HG02588 (cell line): ENCODE measurements around the gene SNAPC1.
"Not testable (repeated sequence)": the region's sequence is repeated elsewhere in the genome, so short reads cannot be mapped to it uniquely, and the experiment has no call there.

Experiments
- ATAC-seq: cut with Tn5 transposase; IDR thresholded peaks from one replicate; pipeline ENCODE4 v1.9.1; 2021; ENCODE audit warnings: mild to moderate bottlenecking, moderate library complexity; ENCODE audit not compliant: unreplicated experiment

Gene SNAPC1, protein sequence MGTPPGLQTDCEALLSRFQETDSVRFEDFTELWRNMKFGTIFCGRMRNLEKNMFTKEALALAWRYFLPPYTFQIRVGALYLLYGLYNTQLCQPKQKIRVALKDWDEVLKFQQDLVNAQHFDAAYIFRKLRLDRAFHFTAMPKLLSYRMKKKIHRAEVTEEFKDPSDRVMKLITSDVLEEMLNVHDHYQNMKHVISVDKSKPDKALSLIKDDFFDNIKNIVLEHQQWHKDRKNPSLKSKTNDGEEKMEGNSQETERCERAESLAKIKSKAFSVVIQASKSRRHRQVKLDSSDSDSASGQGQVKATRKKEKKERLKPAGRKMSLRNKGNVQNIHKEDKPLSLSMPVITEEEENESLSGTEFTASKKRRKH

DNA sequence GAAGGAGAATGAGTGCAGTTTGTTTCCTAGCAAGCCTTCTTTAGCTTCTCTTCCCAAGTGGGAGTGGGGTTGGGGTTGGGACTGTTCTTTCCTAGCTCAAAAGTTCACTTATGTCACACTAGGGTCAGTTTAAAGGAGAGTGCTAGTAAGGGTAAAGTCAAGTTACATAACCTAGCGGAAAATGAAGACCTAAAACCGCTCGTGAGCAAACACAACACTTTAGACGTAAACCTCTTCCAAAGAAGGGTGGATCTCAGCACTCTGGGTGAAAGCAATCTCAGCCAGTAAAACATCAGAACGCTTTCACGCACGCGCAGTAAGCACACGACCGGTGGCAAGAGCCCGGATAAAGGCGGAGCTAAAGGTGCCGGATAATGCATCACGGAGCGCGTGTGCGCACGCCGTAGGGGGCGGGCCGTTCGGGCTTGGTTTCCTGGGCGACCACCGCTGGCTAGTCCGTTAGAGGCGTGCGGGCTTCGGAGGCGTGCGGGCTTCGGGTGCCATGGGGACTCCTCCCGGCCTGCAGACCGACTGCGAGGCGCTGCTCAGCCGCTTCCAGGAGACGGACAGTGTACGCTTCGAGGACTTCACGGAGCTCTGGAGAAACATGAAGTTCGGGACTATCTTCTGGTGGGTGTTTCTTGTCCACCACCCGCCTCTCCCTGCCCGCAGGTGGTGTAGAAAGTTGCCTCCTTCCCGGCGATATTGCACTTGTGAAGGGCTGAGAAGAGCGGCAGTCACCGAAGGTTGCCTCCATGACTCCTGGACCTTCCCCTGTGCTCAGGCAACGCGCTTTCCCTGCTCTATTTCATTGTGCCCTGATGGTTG is at the start of gene SNAPC1:
SNAPC1 (plus strand) TSS at position 462 of the 828 bp plus-strand sequence; CDS start at position 503, 41 bp downstream.
- ATAC-seq: peak; percentile 100

DNA sequence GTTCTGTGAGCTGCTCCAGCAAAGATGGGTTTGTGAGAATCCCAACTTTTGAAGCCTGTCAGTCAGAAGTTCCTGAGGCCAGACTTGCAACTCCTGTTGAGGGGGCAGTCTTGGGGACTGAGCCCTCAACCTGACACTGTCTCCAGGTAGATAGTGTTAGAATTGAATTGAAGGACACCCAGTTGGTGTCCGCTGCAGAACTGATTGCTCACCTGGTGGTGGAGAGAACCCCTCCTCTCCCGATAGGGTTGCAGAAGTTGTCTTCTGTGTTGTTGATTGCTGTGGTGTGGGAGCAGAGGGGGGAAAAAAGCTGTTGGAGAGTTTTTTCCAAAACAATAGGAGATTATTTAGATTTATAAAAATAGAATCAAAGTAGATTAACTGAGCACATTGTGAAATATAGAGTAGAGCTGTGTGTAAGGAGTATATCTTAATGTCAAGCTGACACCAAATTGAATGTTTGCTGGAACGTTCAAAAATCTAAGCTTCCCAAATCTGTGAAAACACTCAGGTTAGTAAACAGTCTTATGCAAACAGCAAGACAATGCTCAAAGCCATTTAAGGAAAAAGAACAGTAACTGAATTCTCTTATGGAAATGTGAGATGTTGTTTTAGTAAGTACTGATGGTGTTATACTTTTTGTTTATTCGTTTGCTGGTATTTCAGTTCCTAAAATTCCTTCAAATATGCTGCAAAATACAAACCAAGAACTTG is 48.3 kb upstream of the SNAPC1 start:
- ATAC-seq: no peak

DNA sequence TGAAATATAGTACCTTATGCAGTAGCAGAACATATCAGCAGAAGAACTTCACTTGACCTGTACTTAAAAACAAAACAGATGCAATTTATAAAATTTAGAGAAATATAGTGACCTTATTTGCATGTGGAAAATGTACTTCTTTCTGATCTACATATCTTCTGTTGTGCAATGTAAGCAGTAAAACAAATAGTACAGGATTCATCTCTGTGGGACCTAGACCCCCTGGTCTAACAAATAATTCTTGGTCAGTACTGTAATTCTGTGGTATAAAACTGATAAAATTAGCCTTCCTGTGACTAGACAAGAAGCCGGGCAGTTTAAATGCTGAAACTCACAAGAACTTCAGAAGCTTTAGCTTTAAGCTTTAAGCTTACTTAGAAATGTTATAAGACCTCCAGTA is 45.3 kb upstream of the SNAPC1 start:
- ATAC-seq: no peak

DNA sequence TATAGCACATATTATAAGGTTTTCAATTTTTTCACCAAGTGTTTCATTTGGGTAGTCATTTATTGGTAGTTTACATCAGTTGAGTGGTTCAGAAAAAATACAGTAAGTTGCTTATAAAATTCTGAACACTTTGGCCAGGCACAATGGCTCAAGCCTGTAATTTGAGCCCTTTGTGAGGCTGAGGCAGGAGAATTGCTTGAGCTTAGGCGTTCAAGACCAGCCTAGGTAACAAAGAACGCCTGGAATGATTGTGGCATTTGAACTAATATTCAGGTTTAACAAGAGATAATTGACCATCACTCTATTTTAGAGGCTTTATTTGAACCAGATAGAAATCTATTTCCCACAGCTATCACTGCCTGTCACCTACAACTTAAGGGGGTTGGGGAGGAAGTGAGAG is 44.2 kb upstream of the SNAPC1 start:
- ATAC-seq: no peak

DNA sequence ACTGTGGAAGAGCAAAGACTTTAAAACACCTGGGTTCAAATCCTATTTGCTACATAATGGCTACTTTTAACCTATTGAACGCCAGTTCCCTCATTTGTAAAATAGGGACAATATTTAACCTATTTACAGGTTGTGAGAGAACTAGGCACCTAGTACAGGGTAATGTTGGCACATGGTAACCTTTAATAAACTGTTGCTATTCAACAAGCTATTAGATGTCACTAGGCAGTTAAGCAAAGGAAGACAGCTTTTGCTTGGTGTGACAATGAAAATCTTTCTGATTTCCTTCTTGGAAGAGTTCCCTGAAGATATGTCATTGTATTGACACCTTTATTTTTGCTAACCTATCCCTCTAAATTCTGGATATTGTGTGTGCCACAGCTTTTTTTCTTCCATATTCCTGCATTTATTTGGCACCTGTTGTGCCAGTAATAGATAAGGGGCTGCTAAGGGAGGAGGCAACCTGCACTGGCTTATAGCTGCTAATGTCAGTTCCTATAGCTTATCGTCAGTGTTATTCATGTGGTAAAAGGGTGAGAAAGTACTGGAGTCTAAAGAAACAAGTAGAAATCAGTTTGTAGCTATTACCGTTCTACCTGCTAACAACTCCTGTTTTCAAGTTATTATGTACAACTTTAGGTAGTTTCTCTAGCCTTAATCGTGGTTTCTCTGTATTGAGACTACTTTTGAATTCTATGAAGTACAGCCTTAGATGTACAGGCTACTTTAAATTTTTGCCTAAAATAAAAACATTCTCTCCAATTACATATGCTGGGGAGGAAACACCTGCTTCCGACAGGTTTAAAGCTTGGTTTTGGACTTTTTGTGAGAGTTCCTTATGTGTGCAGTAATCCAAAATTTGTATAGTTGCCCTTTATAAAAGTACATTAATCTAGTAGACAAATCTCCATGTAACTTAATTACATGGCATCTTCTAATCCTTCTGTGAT is 42.6 kb upstream of the SNAPC1 start:
- ATAC-seq: no peak

DNA sequence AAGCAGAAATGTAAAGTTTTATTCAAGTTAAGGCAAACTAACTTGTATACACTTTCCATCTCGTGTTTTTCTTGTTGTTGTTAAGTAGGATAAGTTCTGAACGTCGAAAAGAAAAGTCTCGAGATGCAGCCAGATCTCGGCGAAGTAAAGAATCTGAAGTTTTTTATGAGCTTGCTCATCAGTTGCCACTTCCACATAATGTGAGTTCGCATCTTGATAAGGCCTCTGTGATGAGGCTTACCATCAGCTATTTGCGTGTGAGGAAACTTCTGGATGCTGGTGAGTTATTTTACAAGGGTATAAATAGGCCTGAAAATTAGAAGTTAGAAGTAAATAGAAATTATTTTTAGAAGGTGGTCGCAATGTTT is 41.9 kb upstream of the SNAPC1 start:
- no peak for ATAC-seq

DNA sequence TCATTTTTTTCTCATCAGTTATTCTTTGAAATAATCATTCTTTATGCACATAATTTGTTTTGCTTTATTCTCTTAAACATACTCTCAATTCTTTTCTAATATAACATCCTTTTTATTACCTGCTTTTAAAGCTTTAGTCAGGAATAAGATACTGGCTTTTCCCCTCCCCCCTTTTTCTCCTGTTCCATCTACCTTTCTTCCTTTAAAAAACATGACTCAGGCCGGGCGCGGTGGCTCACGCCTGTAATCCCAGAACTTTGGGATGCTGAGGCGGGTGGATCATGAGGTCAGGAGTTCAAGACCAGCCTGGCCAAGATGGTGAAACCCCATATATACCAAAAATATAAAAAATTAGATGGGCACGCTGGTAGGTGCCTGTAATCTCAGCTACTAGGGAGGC is 41.5 kb upstream of the SNAPC1 start:
- ATAC-seq: no peak

DNA sequence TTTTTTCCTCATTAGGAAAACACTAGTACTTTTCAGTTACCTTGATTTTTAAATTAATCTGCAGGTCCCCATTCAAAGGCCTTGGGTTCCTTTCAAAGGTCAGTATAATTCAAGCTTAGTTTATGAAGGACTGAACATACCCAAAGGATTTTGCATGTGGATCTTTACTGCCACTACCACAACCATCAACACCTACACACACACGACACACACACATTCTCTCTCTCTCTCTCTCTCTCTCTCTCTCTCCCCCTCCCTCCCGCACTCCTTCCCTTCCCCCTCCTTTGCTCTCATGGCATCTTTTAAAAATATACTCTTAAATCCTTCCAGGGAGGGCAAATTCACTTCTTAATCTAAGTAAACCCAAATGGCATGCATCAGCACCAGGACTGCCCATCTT is 38.1 kb upstream of the SNAPC1 start:
- ATAC-seq: no peak

DNA sequence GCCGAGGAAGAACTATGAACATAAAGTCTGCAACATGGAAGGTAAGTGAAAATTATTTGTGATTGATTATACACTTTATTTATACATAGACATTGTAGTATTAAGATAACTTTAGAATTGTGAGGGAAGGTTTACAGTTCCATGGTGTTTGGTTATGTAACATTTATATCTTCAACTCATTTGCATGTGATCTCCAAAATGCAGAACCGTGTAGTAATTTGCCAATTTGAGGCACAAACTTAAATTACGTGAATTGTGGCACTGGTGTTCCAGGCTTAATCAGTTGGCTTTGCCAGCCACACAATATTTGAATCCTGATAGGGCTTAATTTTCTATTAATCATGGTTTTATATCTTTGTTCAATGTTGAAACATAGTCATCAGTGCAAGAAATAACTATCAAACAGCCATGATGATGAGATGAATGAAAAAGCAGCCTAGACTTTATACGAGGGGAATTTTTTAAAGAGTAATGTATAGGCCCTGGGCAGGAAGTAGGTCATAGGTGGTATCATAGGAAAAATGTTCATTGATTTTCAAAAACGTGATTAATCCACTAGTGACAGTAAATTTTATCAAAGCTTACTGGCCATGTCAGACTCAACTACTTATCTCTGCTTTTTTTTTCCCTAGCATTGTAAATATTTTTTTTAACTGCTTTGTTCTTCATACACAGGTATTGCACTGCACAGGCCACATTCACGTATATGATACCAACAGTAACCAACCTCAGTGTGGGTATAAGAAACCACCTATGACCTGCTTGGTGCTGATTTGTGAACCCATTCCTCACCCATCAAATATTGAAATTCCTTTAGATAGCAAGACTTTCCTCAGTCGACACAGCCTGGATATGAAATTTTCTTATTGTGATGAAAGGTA is 35.2 kb upstream of the SNAPC1 start:
- ATAC-seq: no peak

DNA sequence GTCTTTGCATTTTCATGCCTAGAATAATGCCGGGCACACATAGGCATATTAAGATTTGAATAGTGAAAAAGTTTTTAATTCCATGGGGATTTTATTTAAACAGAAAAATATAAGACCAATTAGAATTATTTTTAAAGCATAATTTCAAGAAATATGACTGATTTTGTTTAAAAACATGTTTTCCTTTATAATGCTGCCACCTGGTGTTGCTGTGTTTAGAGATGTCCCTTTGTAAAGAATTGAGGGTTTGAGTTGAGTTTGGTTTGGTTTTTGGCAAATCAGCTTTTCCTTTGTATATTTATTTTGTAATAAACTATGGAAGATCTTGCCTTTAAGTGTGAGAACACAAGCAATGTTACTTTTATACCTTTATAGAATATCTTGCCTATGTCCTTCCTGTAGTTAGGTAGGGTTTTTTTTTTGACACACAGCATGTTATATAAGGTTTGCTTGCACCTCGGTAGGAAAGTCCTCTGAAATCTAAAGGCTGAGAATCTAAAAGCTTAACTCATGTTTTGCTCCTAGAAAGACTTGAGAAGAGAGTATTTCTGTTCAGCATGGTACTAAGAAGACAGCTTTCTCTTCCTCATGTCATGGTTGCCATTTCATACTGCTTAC is 31.4 kb upstream of the SNAPC1 start:
- ATAC-seq: no peak

DNA sequence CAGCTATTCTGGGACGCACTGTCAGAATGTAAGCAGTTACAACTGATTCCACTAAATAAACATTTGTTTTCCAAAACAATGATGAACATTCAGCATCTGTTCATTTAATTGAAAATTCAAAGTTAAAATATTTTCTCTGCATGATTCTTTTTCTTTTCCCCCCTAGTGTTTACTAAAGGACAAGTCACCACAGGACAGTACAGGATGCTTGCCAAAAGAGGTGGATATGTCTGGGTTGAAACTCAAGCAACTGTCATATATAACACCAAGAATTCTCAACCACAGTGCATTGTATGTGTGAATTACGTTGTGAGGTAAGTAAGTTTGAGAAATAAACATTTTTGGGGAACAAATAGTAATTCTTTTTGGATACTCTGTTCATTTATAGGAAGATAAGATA is 28.2 kb upstream of the SNAPC1 start:
- no peak for ATAC-seq

DNA sequence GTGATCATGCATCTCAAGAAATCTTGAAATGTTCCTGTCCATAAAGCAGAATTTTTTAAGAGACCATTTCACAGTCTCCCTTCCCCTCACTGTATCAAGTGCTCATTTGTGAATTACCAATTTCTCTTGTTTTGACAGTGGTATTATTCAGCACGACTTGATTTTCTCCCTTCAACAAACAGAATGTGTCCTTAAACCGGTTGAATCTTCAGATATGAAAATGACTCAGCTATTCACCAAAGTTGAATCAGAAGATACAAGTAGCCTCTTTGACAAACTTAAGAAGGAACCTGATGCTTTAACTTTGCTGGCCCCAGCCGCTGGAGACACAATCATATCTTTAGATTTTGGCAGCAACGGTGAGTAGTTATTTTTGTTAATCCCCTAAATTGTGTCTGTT is 25.5 kb upstream of the SNAPC1 start:
- no peak for ATAC-seq

DNA sequence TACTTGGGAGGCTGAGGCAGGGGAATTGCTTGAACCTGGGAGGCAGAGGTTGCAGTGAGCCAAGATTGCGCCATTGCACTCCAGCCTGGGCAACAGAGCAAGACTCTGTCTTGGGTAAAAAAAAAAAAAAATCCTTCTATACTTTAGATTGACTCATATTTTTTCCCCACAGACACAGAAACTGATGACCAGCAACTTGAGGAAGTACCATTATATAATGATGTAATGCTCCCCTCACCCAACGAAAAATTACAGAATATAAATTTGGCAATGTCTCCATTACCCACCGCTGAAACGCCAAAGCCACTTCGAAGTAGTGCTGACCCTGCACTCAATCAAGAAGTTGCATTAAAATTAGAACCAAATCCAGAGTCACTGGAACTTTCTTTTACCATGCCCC is 24.3 kb upstream of the SNAPC1 start:
- ATAC-seq: no peak

DNA sequence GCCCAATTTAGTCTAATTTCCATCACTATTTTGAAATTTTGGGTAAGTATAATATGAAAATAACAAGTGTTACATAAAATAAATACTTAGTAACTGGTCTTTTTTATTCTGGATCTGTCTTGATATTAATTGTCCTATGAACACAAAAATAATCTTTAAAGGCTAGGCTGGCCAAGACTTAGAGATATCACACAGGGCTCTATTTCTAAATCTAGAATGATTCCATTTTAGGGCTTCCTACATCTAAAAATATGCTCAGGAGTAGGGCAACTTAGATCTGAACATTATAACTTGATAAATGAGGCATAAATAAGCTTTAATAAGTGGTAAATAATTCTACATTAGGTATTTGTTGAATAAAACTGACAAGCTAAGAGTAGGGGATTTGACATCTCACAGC is 23.1 kb upstream of the SNAPC1 start:
- no peak for ATAC-seq

DNA sequence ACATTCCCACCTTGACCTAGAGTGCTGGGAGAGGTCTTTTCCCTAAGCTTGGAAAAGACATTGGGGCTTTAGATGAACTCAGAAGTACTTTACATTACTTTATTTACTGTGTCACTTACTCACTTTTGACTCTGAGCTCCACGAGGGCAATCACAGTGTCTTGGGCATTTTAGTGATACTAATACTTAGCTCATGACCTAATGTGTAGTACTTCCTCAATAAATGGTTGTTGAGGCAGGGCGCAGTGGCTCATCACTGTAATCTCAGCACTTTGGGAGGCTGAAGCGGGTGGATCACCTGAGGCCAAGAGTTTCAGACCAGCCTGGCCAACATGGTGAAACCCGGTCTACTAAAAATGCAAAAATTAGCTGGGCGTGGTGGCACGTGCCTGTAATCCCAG is 19.8 kb upstream of the SNAPC1 start:
- ATAC-seq: no peak

DNA sequence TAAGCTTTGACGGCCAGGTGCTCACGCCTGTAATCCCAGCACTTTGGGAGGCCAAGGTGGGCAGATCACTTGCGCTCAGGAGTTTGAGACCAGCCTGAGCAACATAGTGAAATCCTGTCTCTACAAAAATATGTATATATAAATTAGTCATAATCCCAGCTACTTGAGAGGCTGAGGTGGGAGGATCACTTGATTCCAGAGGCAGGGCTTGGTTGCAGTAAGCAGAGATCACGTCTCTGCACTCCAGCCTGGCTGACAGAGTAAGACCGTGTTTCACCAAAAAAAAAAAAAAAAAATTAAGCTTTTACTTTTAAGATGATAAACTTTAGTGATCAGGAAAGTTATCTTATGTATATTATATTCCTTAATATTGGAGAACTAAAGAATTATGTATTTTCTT is 18.0 kb upstream of the SNAPC1 start:
- ATAC-seq: no peak

DNA sequence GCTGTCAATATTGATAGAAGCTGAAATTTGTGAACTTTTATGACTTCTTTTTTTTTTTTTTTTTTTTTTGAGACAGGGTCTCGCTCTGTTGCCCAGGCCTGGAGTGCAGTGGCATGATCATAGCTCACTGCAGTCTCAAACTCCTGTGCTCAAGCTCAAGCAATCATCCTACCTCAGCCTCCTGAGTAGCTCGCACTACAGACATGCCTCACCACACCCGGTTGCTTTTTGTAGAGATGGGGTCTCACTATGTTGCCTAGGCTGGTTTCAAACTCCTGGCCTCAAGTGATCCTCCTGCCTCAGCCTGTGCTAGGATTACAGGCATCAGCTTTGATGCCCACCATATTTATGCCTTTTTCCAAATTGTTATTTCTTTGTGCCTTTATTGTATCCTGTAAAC is 15.9 kb upstream of the SNAPC1 start:
- not testable (repeated sequence) for ATAC-seq

DNA sequence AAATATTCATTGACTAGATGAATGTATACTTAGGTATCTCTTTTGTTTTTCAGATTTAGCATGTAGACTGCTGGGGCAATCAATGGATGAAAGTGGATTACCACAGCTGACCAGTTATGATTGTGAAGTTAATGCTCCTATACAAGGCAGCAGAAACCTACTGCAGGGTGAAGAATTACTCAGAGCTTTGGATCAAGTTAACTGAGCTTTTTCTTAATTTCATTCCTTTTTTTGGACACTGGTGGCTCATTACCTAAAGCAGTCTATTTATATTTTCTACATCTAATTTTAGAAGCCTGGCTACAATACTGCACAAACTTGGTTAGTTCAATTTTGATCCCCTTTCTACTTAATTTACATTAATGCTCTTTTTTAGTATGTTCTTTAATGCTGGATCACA is 15.3 kb upstream of the SNAPC1 start:
- ATAC-seq: no peak

DNA sequence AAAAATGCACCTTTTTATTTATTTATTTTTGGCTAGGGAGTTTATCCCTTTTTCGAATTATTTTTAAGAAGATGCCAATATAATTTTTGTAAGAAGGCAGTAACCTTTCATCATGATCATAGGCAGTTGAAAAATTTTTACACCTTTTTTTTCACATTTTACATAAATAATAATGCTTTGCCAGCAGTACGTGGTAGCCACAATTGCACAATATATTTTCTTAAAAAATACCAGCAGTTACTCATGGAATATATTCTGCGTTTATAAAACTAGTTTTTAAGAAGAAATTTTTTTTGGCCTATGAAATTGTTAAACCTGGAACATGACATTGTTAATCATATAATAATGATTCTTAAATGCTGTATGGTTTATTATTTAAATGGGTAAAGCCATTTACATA is 14.9 kb upstream of the SNAPC1 start:
- no peak for ATAC-seq
